Measurements from ENCODE around the gene MAST2. TPM values are rescaled to one million over a fixed set of nuclear protein-coding genes. Genes with fewer than 3 reads are reported as not detected.
"Not testable (repeated sequence)": the region's sequence is repeated elsewhere in the genome, so short reads cannot be mapped to it uniquely, and the experiment has no call there.

The MAST2 gene
- total RNA-seq, 1 donor: 24.2 TPM

GRCh38 chr1:45854724-45855123 is 51.3 kb downstream of the MAST2 start:
- H3K79me2 ChIP-seq (ENCODE audit: insufficient read depth, low read length): peaks cover 60% of the 10 kb centered on the region
- TF ChIP-seq, protein P1, sequence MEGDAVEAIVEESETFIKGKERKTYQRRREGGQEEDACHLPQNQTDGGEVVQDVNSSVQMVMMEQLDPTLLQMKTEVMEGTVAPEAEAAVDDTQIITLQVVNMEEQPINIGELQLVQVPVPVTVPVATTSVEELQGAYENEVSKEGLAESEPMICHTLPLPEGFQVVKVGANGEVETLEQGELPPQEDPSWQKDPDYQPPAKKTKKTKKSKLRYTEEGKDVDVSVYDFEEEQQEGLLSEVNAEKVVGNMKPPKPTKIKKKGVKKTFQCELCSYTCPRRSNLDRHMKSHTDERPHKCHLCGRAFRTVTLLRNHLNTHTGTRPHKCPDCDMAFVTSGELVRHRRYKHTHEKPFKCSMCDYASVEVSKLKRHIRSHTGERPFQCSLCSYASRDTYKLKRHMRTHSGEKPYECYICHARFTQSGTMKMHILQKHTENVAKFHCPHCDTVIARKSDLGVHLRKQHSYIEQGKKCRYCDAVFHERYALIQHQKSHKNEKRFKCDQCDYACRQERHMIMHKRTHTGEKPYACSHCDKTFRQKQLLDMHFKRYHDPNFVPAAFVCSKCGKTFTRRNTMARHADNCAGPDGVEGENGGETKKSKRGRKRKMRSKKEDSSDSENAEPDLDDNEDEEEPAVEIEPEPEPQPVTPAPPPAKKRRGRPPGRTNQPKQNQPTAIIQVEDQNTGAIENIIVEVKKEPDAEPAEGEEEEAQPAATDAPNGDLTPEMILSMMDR (IDR thresholded peaks at IDR 0.05; ENCODE audit: extremely low read depth, low read depth, low read length): no peak
- peaks cover 3% of the 10 kb centered on the region for H4K20me1 ChIP-seq (ENCODE audit: insufficient read depth, low read length)
- no peaks in the 10 kb centered on the region for H3K36me3 ChIP-seq (ENCODE audit: insufficient read depth, low read length)
- H3K27ac ChIP-seq (ENCODE audit: low read depth, low read length): no peak overlapping the region
- no peak overlapping the region for H2AFZ ChIP-seq (ENCODE audit: low read length)
- H3K4me3 ChIP-seq (ENCODE audit: insufficient read depth, low read length): no peak overlapping the region
- no peaks in the 10 kb centered on the region for H3K27me3 ChIP-seq (ENCODE audit: insufficient read depth, low read length)
- no peak overlapping the region for H3K4me2 ChIP-seq (ENCODE audit: insufficient read depth, low read length)
- DNase-seq (ENCODE audit: insufficient read length, low spot score, missing footprints): no peak
- no peaks in the 10 kb centered on the region for H3K9me3 ChIP-seq (ENCODE audit: low read depth, low read length)
- no peaks in the 10 kb centered on the region for H3K4me1 ChIP-seq (ENCODE audit: insufficient read depth, low read length)

- Histone ChIP-seq H4K20me1 (ENCODE audit: insufficient read depth, low read length) (no peaks in the 10 kb centered on the region), H3K79me2 (ENCODE audit: insufficient read depth, low read length) (peaks cover 54% of the 10 kb centered on the region), H3K27ac (ENCODE audit: low read depth, low read length) (no peak overlapping the region), H3K27me3 (ENCODE audit: insufficient read depth, low read length) (no peaks in the 10 kb centered on the region), H2AFZ (ENCODE audit: low read length) (no peak overlapping the region), H3K36me3 (ENCODE audit: insufficient read depth, low read length) (no peaks in the 10 kb centered on the region), H3K4me2 (ENCODE audit: insufficient read depth, low read length) (no peak overlapping the region), H3K9me3 (ENCODE audit: low read depth, low read length) (no peaks in the 10 kb centered on the region), H3K4me1 (ENCODE audit: insufficient read depth, low read length) (no peaks in the 10 kb centered on the region), H3K4me3 (ENCODE audit: insufficient read depth, low read length) (no peak overlapping the region)
- TF ChIP-seq, protein P1 (IDR thresholded peaks at IDR 0.05; ENCODE audit: extremely low read depth, low read depth, low read length): no peak
- DNase-seq (ENCODE audit: insufficient read length, low spot score, missing footprints): no peak
Observed at GRCh38 chr1:45857101-45857700, 53.8 kb downstream of the MAST2 start.

GRCh38 chr1:45857755-45858492 is 54.5 kb downstream of the MAST2 start:
- not testable (repeated sequence) for H3K4me3 ChIP-seq (ENCODE audit: insufficient read depth, low read length); H3K4me2 ChIP-seq (ENCODE audit: insufficient read depth, low read length); DNase-seq (ENCODE audit: insufficient read length, low spot score, missing footprints); H3K36me3 ChIP-seq (ENCODE audit: insufficient read depth, low read length); H3K27me3 ChIP-seq (ENCODE audit: insufficient read depth, low read length); H2AFZ ChIP-seq (ENCODE audit: low read length); H3K27ac ChIP-seq (ENCODE audit: low read depth, low read length); H3K4me1 ChIP-seq (ENCODE audit: insufficient read depth, low read length); H4K20me1 ChIP-seq (ENCODE audit: insufficient read depth, low read length); H3K9me3 ChIP-seq (ENCODE audit: low read depth, low read length)
- peaks cover 59% of the 10 kb centered on the region for H3K79me2 ChIP-seq (ENCODE audit: insufficient read depth, low read length)

GRCh38 chr1:45859221-45859620 is 55.8 kb downstream of the MAST2 start:
- H3K36me3 ChIP-seq (ENCODE audit: insufficient read depth, low read length): no peaks in the 10 kb centered on the region
- H4K20me1 ChIP-seq (ENCODE audit: insufficient read depth, low read length): no peaks in the 10 kb centered on the region
- H3K27ac ChIP-seq (ENCODE audit: low read depth, low read length): no peak overlapping the region
- TF ChIP-seq, protein P1 (IDR thresholded peaks at IDR 0.05; ENCODE audit: extremely low read depth, low read depth, low read length): no peak
- H3K4me2 ChIP-seq (ENCODE audit: insufficient read depth, low read length): no peak overlapping the region
- no peak for DNase-seq (ENCODE audit: insufficient read length, low spot score, missing footprints)
- H3K4me3 ChIP-seq (ENCODE audit: insufficient read depth, low read length): no peak overlapping the region
- H3K4me1 ChIP-seq (ENCODE audit: insufficient read depth, low read length): no peaks in the 10 kb centered on the region
- no peaks in the 10 kb centered on the region for H3K27me3 ChIP-seq (ENCODE audit: insufficient read depth, low read length)
- no peaks in the 10 kb centered on the region for H3K9me3 ChIP-seq (ENCODE audit: low read depth, low read length)
- H3K79me2 ChIP-seq (ENCODE audit: insufficient read depth, low read length): peaks cover 63% of the 10 kb centered on the region
- no peak overlapping the region for H2AFZ ChIP-seq (ENCODE audit: low read length)
